HS-27A (cell line): ENCODE data around the gene TRAF5.
"Not testable (repeated sequence)": the region's sequence is repeated elsewhere in the genome, so short reads cannot be mapped to it uniquely, and the experiment has no call there.

Experiments used
- DNase-seq: peaks from one replicate; pipeline ENCODE4 v3.0.0-alpha.2; 2012; ENCODE audit warnings: low read depth, missing footprints

TRAF5 gene

DNA sequence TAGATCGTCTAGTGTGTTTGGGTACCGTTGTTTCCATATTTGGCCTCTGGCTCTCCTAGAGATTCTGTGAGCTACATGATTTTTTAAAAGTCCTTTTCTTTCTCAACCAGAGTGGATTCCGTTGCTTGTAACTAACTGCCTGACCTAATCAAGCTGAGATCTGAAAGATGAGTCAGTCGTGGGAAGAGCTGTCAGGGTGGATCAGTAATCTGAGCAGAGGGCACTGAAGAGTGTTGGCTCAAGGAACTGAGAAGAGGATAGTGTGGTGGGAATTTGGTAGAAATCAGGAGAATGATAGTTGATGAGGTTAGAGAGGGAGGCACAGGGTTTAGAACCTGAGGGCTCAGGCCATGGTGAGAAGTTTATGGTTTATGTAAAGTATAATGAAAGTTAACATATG, 52.2 kb downstream of the TRAF5 start:
- no peak for DNase-seq

GRCh38 chr1:211379446-211379845, 52.8 kb downstream of the TRAF5 start:
- no peak for DNase-seq

DNA sequence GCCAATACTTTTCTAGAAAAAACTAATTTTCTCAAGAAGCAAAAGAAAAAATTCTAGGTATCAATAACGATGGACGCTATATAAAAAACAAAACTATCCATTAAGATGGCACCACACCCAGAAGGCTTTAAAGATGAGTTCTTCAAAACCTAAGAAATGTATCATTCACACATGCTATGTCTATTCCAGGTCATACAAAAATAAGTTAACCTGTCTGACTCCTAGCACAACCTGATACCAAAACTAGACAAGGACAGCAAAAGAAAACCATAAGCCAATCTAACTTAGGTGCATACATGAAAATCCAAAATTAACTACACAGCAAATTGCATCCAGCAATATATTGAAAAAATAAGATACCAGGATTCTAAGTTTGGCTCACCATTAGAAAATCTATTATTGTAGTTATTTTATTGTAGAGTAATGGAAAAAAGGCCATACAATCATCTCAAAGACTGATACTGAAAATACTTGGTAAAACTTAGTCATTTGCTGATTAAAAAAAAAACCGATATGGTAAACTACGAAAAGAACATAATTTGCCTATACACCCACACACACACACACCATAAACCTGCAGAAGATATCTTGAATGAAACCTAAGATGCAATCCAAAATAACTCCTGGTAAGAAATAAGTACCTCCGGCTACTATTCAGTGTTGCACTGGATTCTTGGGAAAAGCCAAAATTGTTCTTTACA, 55.0 kb downstream of the TRAF5 start:
- no peak for DNase-seq

- DNase-seq, result no peak
Measured at GRCh38 chr1:211382182-211382713, 55.6 kb downstream of the TRAF5 start.

GRCh38 chr1:211382714-211383480, 56.3 kb downstream of the TRAF5 start:
- peak; percentile 79 for DNase-seq

- no peak for DNase-seq
Measured at GRCh38 chr1:211384524-211384923, 57.9 kb downstream of the TRAF5 start.

DNA sequence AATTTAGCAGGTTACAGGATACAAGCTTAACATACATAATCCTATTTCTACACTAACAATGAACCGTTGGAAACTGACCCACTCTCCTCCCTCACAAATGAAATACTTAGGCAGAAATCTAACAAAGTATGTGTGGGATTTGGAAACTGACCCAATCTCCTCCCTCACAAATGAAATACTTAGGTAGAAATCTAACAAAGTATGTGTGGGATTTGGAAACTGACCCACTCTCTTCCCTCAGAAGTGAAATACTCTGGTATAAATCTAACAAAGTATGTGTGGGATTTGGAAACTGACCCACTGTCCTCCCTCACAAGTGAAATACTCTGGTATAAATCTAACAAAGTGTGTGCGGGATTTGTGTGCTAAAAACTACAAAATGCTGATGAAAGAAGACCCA, 60.3 kb downstream of the TRAF5 start:
- DNase-seq, result no peak

DNA sequence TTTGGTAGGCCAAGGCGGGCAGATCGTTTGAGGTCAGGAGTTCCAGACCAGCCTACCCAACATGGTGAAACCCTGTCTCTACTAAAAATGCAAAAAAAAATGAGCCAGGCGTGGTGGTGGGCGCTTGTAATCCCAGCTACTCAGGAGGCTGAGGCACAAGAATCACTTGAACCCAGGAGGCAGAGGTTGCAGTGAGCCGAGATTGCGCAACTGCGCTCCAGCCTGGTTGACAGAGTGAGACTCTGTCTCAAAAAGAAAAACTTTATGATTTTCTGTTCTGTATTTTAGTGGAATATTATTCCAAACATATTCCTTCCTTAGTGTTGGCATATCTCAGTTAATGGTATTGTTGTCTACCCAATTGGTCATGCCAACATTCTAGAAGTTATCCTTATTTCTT, 64.2 kb downstream of the TRAF5 start:
- DNase-seq, result not testable (repeated sequence)

DNA sequence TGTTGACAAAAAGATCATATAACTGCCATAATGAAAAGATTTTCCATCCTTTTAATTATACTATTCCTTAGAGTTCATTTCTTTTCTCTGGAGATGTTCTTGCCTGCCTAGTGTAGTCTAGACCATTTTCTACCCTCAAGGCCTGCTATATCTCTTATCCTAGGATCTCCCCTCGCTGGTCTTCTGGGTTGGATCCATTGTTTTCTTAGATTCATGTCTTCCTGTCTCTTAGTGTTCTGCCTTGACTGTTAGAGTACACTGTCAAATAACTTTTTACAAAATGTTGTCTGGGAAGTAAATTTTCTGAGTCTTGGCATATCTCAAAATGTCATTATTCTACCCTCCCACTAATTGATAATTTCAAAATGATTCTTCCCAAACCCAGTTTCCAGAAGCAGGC, 66.6 kb downstream of the TRAF5 start:
- DNase-seq, result no peak

DNA sequence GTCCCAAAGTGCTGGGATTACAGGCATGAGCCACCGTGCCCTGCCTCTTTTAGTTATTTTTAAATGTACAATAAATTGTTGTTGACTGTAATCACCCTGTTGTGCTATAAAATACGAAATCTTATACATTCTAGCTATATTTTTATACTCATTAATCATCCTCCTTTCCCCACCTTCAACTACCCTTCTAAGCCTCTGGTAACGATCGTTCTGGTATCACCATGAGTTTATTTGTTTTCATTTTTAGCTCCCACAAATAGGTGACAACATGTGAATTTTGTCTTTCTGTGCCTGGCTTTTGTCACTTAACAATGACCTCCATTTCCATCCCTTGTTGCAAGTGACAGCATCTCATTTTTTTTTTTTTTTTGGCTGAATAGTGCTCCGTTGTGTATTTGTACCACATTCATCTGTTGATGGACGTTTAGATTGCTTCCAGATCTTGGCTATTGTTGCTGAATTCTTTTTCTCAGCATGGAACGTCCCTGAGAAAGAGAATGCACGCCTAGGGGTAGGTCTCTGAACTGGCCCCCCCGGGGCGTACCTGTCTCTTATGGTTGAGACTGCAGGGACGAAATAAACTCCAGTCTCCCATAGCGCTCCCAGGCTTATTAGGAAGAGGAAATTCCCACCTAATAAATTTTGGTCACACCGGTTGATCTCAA, 71.8 kb downstream of the TRAF5 start:
- DNase-seq, result not testable (repeated sequence)

DNA sequence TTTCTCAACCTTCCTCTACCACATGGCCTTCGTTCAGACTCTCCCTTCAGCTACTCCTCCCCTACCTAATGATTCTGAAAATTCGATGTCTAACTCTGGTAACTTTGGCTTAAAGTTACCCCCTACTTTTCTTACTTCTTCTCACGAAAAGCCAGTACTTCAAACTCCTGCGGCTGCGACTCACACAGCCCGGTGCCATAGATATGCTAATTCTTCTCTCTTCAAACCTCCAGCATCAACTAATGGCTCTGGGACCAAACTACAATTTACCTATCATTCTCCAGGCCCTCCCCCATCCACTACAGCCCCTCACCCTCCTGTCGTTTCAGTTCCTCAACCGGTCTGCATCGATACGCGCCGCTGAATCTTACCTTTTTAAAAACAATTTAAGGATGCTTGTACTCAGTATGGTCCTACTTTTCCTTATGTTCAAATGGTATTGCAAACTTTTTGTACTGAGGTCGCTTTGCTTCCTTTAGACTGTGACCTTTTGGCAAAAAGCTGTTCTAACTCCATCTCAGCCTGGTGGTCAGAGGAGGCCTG, 73.3 kb downstream of the TRAF5 start:
- DNase-seq, result not testable (repeated sequence)

DNA sequence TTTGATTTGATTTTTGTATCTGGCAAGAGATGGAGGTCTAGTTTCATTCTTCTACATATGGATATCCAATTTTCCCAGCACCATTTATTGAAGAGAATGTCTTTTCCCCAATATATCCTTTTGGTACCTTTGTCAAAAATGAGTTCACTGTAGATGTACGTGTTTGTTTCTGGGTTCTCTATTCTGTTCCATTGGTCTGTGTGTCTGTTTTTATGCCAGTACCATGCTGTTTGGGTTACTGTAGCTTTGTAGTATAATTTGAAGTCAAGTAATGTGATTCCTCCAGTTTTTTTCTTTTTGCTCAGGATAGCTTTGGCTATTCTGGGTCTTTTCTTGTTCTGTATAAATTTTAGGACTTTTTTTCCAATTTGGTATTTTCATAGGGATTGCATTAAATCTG, 75.1 kb downstream of the TRAF5 start:
- not testable (repeated sequence) for DNase-seq

DNA sequence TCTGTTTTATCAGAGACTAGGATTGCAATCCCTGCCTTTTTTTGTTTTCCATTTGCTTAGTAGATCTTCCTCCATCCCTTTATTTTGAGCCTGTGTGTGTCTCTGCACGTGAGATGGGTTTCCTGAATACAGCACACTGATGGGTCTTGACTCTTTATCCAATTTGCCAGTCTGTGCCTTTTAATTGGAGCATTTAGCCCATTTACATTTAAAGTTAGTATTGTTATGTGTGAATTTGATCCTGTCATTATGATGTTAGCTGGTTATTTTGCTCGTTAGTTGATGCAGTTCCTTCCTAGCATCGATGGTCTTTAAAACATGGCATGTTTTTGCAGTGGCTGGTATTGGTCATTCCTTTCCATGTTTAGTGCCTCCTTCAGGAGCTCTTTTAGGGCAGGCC, 79.5 kb downstream of the TRAF5 start:
- DNase-seq, result not testable (repeated sequence)

DNA sequence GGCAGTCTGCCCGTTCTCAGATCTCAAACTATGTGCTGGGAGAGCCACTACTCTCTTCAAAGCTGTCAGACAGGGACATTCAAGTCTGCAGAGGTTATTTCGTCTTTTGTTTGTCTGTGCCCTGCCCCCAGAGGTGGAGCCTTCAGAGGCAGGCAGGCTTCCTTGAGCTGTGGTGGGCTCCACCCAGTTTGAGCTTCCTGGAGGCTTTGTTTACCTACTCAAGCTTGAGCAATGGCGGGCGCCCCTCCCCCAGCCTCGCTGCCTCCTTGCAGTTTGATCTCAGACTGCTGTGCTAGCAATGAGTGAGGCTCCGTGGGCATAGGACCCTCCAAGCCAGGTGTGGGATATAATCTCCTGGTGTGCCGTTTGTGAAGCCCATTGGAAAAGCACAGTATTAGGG, 81.1 kb downstream of the TRAF5 start:
- not testable (repeated sequence) for DNase-seq

DNA sequence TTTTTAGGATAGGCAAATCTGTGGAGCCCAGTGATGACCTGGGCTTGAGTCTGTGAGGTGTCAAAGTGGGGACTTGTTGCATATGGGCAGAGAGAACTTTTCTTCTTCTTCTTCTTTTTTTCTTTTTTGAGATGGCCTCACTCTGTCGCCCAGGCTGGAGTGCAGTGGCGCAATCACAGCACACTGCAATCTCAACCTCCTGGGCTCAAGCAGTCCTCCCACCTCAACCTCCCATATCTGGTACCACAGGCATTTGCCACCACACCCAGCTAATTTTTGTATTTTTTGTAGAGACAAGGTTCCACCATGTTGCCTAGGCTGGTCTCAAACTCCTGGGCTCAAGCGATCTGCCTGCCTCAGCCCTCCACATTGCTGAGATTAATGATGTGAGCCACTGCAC, 85.0 kb downstream of the TRAF5 start:
- no peak for DNase-seq

GRCh38 chr1:211415700-211416099, 89.1 kb downstream of the TRAF5 start:
- DNase-seq, result no peak

DNA sequence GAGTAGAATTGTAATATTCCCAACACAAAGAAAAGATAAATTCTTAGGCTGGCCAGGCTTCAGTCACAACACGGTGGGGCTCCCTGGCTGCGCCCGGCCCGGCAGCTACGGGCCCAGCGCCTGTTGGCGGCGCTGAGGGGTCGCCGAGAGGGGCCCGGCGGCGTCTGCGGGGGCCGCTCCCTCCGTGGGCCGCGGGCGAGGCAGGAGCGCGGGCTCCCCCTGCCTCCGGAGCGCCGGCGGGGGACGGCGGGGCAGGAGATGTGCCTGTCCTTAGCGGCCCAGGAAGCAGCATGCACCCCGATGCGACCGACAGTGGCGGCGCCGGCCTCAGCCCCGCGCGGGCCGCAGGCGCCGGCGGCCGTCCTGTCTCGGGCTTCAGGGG, 89.6 kb downstream of the TRAF5 start:
- not testable (repeated sequence) for DNase-seq

- not testable (repeated sequence) for DNase-seq
Measured at GRCh38 chr1:211416628-211417323, 90.1 kb downstream of the TRAF5 start.

- no peak for DNase-seq
Measured at GRCh38 chr1:211420389-211420788, 93.8 kb downstream of the TRAF5 start.

DNA sequence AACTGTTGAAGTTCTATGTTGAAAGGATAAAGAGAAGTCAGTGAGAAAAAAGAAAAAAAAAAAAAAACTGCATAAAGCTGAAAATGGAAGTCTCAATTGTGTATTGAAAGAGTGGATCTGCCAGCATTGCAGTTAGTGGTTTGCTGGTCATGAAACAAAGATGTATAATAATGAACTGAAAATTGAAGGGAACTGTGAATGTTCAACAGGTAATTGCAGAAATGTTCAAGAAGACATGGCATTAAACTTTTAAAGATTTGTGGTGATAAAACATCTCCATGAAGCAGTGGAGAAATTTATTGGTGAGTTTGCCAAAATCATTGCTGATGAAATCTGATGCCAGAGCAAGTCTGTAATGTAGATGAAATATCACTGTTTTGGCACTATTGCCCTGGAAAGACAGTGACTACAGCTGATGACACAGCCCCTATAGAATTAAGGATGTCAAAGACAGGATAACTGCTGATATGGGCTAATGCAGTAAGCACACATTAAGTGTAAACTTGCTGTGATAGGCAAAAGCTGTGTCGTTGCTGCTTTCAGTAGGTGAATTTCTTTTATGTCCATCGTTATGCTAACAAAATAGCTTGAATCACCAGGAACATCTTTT, 94.3 kb downstream of the TRAF5 start:
- DNase-seq, result no peak

- no peak for DNase-seq
Measured at GRCh38 chr1:211424018-211424417, 97.4 kb downstream of the TRAF5 start.
